B cell (primary cell): ENCODE measurements around the gene CCNG2. TPM values are rescaled to one million over a fixed set of nuclear protein-coding genes. Genes with fewer than 3 reads are reported as not detected.
A peak's percentile ranks its signal among the peaks of the same experiment; 100 is the strongest.

Experiments used
- ATAC-seq: fragments of 200-7000 bp; cut with Tn5 transposase; one replicate; pipeline ENCODE4 v1.10.0; 2021; ENCODE audit warnings: low read depth, mild to moderate bottlenecking, moderate number of reproducible peaks, moderate library complexity
- CTCF ChIA-PET: fragments of 350-600 bp; sonication (Branson Sonifier 250); formaldehyde crosslinking; loops from one replicate; lab custom pipeline; 2021; ENCODE audit warnings: antibody characterized with exemption, inconsistent platforms; lab: Charles Lee
- POLR2A ChIA-PET: fragments of 350-600 bp; sonication (Branson Sonifier 250); formaldehyde crosslinking; loops from one replicate; lab custom pipeline; 2021; ENCODE audit warnings: antibody characterized with exemption; lab: Charles Lee
- DNase-seq: peaks from one replicate; pipeline ENCODE4 v3.0.0; 2013
- H2AFZ ChIP-seq: 2 replicates; pipeline ENCODE4 v1.6.1; 2012; ENCODE audit warnings: mild to moderate bottlenecking, low read depth, low read length; ENCODE audit not compliant: insufficient read depth, poor library complexity, severe bottlenecking
- H3K27ac ChIP-seq, 2 donors: 1 replicate in 1 of 2; 2 replicates in 1 of 2; pipeline ENCODE4 v1.5.1; 2012 to 2013; ENCODE audit warnings: low read length in 2 of 2, mild to moderate bottlenecking in 2 of 2, moderate library complexity in 1 of 2
- H3K27me3 ChIP-seq, 4 experiments: fragments of 200-600 bp in 1 of 4; sonication (generic) in 1 of 4; replicated peaks in 1 of 4; 1 replicate in 2 of 4; 2 replicates in 2 of 4; pipeline versions ENCODE4 v1.6.1 to v1.7.0; 2013 to 2016; ENCODE audit warnings: low read length in 3 of 4, mild to moderate bottlenecking in 2 of 4, mixed read lengths in 1 of 4, moderate library complexity in 1 of 4; ENCODE audit not compliant: insufficient read depth in 4 of 4, control insufficient read depth in 3 of 4; ENCODE audit errors: control extremely low read depth in 1 of 4
- H3K36me3 ChIP-seq, 2 experiments: replicated peaks in 1 of 2; 1 replicate in 1 of 2; 2 replicates in 1 of 2; pipeline versions ENCODE4 v1.6.1 to v1.7.1; 2013; ENCODE audit warnings: low read length in 1 of 2; ENCODE audit not compliant: insufficient read depth in 2 of 2, control insufficient read depth in 1 of 2; ENCODE audit errors: control extremely low read depth in 1 of 2, extremely low read depth in 1 of 2
- H3K4me1 ChIP-seq, 2 donors: fragments of 200-600 bp in 1 of 2; sonication (generic) in 1 of 2; 1 replicate in 1 of 2; 2 replicates in 1 of 2; pipeline versions ENCODE4 v1.5.1 to v1.6.1; 2013 to 2017; ENCODE audit warnings: low read length in 2 of 2; ENCODE audit not compliant: control insufficient read depth in 2 of 2, insufficient read depth in 2 of 2
- H3K4me2 ChIP-seq: replicated peaks from 2 replicates; pipeline ENCODE3; 2012; ENCODE audit warnings: mild to moderate bottlenecking, low read depth, low read length; ENCODE audit not compliant: poor library complexity, severe bottlenecking
- H3K4me3 ChIP-seq, 5 experiments: fragments of 200-600 bp in 1 of 5; sonication (generic) in 1 of 5; 1 replicate in 3 of 5; 2 replicates in 2 of 5; pipeline versions ENCODE4 v1.5.1 to v1.7.0; 2011 to 2016; ENCODE audit warnings: low read length in 4 of 5, mild to moderate bottlenecking in 4 of 5, low read depth in 2 of 5, control low read depth in 1 of 5, moderate library complexity in 1 of 5; ENCODE audit not compliant: insufficient read depth in 1 of 5; ENCODE audit errors: control extremely low read depth in 1 of 5, extremely low read depth in 1 of 5
- H3K79me2 ChIP-seq: fragments of 200-600 bp; sonication (generic); one replicate; pipeline ENCODE4 v1.6.0; 2016; ENCODE audit warnings: low read length; ENCODE audit not compliant: control insufficient read depth, insufficient read depth
- H3K9ac ChIP-seq: fragments of 200-600 bp; sonication (generic); 2 replicates; pipeline ENCODE4 v1.6.1; 2017; ENCODE audit warnings: mild to moderate bottlenecking, low read length, moderate library complexity
- H3K9me3 ChIP-seq, 3 donors: one replicate each; pipeline versions ENCODE4 v1.6.1 to v1.7.1; 2013; ENCODE audit warnings: low read length in 2 of 3; ENCODE audit not compliant: control insufficient read depth in 2 of 3, insufficient read depth in 1 of 3; ENCODE audit errors: control extremely low read depth in 1 of 3
- H4K20me1 ChIP-seq: 2 replicates; pipeline ENCODE4 v1.6.0; 2012; ENCODE audit warnings: mild to moderate bottlenecking, low read length; ENCODE audit not compliant: insufficient read depth, control insufficient read depth, poor library complexity, severe bottlenecking
- H3K27ac Mint-ChIP-seq: one replicate; pipeline ENCODE4 v1.8.0; 2021; ENCODE audit warnings: mixed read lengths
- H3K27me3 Mint-ChIP-seq: one replicate; pipeline ENCODE4 v1.8.0; 2021; ENCODE audit warnings: mixed read lengths
- H3K4me1 Mint-ChIP-seq: one replicate; pipeline ENCODE4 v1.8.0; 2021; ENCODE audit warnings: mixed read lengths
- H3K4me3 Mint-ChIP-seq: one replicate; pipeline ENCODE4 v1.8.0; 2021; ENCODE audit warnings: mixed read lengths
- H3K9me3 Mint-ChIP-seq: one replicate; pipeline ENCODE4 v1.8.0; 2022; ENCODE audit warnings: mixed read lengths; ENCODE audit not compliant: insufficient read depth
- EZH2 ChIP-seq: IDR thresholded peaks from 2 replicates; pipeline ENCODE4 v1.6.1; 2012; ENCODE audit warnings: borderline replicate concordance, low read depth, mild to moderate bottlenecking, moderate library complexity, low read length; ENCODE audit not compliant: insufficient read depth, poor library complexity, severe bottlenecking
- WGBS: methylation state at CpG from one replicate; pipeline ENCODE4 v1.1.5; 2013; ENCODE audit warnings: missing lambda C conversion rate; ENCODE audit not compliant: insufficient coverage; 5-methylcytosine and 5-hydroxymethylcytosine counted together
- intact Hi-C: fragments of 100-400 bp; cut with micrococcal nuclease; formaldehyde crosslinking; loops from one replicate; pipeline ENCODE4 v1.10.0; 2022
- polyA plus RNA-seq: library from polyadenylated mRNA; depleted of rRNA; stranded (reverse); fragments of >200 nt; gene quantifications from 2 replicates; pipeline ENCODE4 v1.2.3, GENCODE V29; 2012
- total RNA-seq, 2 donors: library from RNA; stranded (reverse); fragments of 120-200 nt in 1 of 2; gene quantifications; 1 replicate in 1 of 2; 2 replicates in 1 of 2; pipeline versions ENCODE4 v1.2.3 to v1.2.4, GENCODE V29; 2013 to 2022
- TF ChIP-seq, protein P1 (sequence below): fragments of 200-600 bp; IDR thresholded peaks from one replicate; pipeline ENCODE4 v1.8.0; 2022; ENCODE audit warnings: antibody characterized with exemption, mild to moderate bottlenecking

CCNG2 gene
- total and polyA plus RNA-seq, 2 donors (not counting 1 experiment from before 2014, with no cell fraction given), result 39.9 to 71.9 TPM

DNA sequence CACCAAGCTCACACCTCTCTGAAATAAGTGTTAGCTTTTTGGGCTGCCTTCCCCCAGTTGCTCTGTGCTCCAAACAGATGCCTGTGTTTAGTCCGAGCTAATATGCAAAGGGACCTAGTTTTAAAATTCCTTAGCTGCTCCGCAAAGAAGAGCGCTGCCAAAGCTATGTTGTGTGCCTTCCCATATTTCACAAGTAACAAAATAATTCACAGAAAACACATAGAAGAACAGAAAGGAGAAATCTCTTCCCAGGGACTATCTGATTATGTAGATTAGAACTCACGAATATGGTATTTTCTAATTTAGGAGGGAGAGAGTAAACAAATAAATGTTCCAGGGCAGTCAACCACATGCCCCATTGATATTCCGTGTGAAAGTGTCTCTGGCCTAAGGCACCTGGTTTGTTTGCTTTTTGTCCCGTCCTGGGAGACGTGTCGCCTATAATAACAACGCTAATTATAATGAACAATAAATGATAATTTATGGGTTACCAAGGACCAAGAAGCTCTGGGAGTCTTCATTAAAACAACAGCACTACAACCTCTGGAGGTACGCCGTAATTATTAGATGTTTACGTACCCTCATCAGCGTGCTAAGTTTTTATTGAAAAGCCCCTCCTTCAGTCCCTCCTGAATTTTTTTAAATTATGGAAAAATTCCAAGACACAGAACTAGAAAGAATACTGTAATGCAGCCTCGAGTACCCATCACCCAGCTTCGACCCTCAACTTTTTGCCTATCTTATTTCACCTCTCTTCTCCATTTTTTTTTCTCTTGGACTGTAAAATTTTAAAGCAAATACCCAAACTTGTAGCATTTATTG is 1.2 kb upstream of the CCNG2 start:
- H3K27me3 ChIP-seq, result no peaks in the 10 kb centered on the region
- WGBS, result 75% methylated on average over 2 of the region's 15 CpGs
- H3K27ac Mint-ChIP-seq, result peak overlapping the region; percentile 99
- peak overlapping the region; percentile 95 for H3K27ac ChIP-seq
- peak overlapping the region; percentile 99 for H2AFZ ChIP-seq
- peak overlapping the region; percentile 57 to 96 (median 86) for H3K4me3 ChIP-seq
- H3K4me2 ChIP-seq, result peak overlapping the region; percentile 86
- H3K9me3 ChIP-seq, result no peaks in the 10 kb centered on the region
- H3K4me1 Mint-ChIP-seq, result peaks cover 76% of the 10 kb centered on the region
- ChIA-PET CTCF (interaction anchor here (1.1 to 9.0 kb wide), 9 partner anchors 10 to 103 kb away, joined by 3 to 106 read pairs (median 5); no protein-coding TSS in a partner anchor), POLR2A (interaction anchor here (0.6 to 5.4 kb wide), 8 partner anchors 29 to 662 kb away, joined by 3 to 34 read pairs (median 10); partner anchors contain the start of gene CCNI)
- peak overlapping the region; percentile 96 for H3K9ac ChIP-seq
- peaks cover 0 to 24% of the 10 kb centered on the region in 2 experiments for H3K36me3 ChIP-seq
- no peaks in the 10 kb centered on the region for H3K9me3 Mint-ChIP-seq
- H3K27me3 Mint-ChIP-seq, result no peaks in the 10 kb centered on the region
- H3K4me3 Mint-ChIP-seq, result peak overlapping the region; percentile 97
- peaks cover 65 to 69% of the 10 kb centered on the region in 2 donors for H3K4me1 ChIP-seq
- intact Hi-C loops, result loop anchor here (1.0 to 10.0 kb wide), 10 partner anchors 15 to 1781 kb away; partner anchors contain the start of genes CNOT6L, MRPL1, NUP54 and PAQR3
- TF ChIP-seq, protein P1, sequence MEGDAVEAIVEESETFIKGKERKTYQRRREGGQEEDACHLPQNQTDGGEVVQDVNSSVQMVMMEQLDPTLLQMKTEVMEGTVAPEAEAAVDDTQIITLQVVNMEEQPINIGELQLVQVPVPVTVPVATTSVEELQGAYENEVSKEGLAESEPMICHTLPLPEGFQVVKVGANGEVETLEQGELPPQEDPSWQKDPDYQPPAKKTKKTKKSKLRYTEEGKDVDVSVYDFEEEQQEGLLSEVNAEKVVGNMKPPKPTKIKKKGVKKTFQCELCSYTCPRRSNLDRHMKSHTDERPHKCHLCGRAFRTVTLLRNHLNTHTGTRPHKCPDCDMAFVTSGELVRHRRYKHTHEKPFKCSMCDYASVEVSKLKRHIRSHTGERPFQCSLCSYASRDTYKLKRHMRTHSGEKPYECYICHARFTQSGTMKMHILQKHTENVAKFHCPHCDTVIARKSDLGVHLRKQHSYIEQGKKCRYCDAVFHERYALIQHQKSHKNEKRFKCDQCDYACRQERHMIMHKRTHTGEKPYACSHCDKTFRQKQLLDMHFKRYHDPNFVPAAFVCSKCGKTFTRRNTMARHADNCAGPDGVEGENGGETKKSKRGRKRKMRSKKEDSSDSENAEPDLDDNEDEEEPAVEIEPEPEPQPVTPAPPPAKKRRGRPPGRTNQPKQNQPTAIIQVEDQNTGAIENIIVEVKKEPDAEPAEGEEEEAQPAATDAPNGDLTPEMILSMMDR, result no peak
- TF ChIP-seq EZH2, result no peak
- peaks cover 37% of the 10 kb centered on the region for H4K20me1 ChIP-seq
- H3K79me2 ChIP-seq, result peaks cover 35% of the 10 kb centered on the region
- ATAC-seq, result no peak
- DNase-seq, result peak; percentile 22
